Activated B cell treated with CpG ODN at 0.5 μM for 24 hours (primary cell): ENCODE data around the gene COX7A2. TPM values are rescaled to one million over a fixed set of nuclear protein-coding genes. Genes with fewer than 3 reads are reported as not detected.

Experiments
- ATAC-seq: fragments of 200-7000 bp; cut with Tn5 transposase; one replicate; pipeline ENCODE4 v1.10.0; 2021; ENCODE audit warnings: low read depth, mild to moderate bottlenecking, moderate library complexity
- CTCF ChIA-PET: fragments of 350-600 bp; sonication (Branson Sonifier 250); formaldehyde crosslinking; loops from one replicate; lab custom pipeline; 2021; ENCODE audit warnings: antibody characterized with exemption; lab: Charles Lee
- POLR2A ChIA-PET: fragments of 350-600 bp; sonication (Branson Sonifier 250); formaldehyde crosslinking; loops from one replicate; lab custom pipeline; 2021; ENCODE audit warnings: antibody characterized with exemption; lab: Charles Lee
- DNase-seq: peaks from one replicate; pipeline ENCODE4 v3.0.0; 2022
- H3K27ac Mint-ChIP-seq: one replicate; pipeline ENCODE4 v1.8.0; 2020; ENCODE audit warnings: mixed read lengths
- H3K27me3 Mint-ChIP-seq: one replicate; pipeline ENCODE4 v1.8.0; 2021; ENCODE audit warnings: mixed read lengths
- H3K36me3 Mint-ChIP-seq: one replicate; pipeline ENCODE4 v1.8.0; 2021; ENCODE audit warnings: low read depth, mixed read lengths
- H3K4me1 Mint-ChIP-seq: one replicate; pipeline ENCODE4 v1.8.0; 2021; ENCODE audit warnings: mixed read lengths
- H3K4me3 Mint-ChIP-seq: one replicate; pipeline ENCODE4 v1.8.0; 2020; ENCODE audit warnings: mild to moderate bottlenecking, mixed read lengths
- H3K9me3 Mint-ChIP-seq: one replicate; pipeline ENCODE4 v1.8.0; 2020; ENCODE audit warnings: mixed read lengths
- CTCF ChIP-seq: fragments of 200-600 bp; IDR thresholded peaks from one replicate; pipeline ENCODE4 v1.8.0; 2022; ENCODE audit warnings: antibody characterized with exemption, mild to moderate bottlenecking
- intact Hi-C: fragments of 100-400 bp; cut with micrococcal nuclease; formaldehyde crosslinking; loops from one replicate; pipeline ENCODE4 v1.15.1; 2024
- total RNA-seq: library from RNA; stranded (reverse); gene quantifications from 2 replicates; pipeline ENCODE4 v1.2.3, GENCODE V29; 2022

COX7A2 gene
- total RNA-seq, 1 donor from 2014 or later: 259 TPM

- H3K4me1 Mint-ChIP-seq: peaks cover 46% of the 10 kb centered on the region
- H3K27me3 Mint-ChIP-seq: peaks cover 61% of the 10 kb centered on the region
- no peak overlapping the region for H3K27ac Mint-ChIP-seq
- ChIA-PET CTCF (interaction anchor here (0.9 to 10.6 kb wide), 4 partner anchors 8 to 1462 kb away, joined by 3 to 272 read pairs (median 6); no protein-coding TSS in a partner anchor), POLR2A (no interaction called here)
- H3K36me3 Mint-ChIP-seq: no peaks in the 10 kb centered on the region
- no peak for DNase-seq
- no peak for TF ChIP-seq CTCF
- no peak overlapping the region for H3K4me3 Mint-ChIP-seq
- intact Hi-C loops: no loop called here
- no peaks in the 10 kb centered on the region for H3K9me3 Mint-ChIP-seq
- ATAC-seq: no peak
These were observed 40.9 kb downstream of the COX7A2 start for GRCh38 chr6:75202676-75203131.

DNA sequence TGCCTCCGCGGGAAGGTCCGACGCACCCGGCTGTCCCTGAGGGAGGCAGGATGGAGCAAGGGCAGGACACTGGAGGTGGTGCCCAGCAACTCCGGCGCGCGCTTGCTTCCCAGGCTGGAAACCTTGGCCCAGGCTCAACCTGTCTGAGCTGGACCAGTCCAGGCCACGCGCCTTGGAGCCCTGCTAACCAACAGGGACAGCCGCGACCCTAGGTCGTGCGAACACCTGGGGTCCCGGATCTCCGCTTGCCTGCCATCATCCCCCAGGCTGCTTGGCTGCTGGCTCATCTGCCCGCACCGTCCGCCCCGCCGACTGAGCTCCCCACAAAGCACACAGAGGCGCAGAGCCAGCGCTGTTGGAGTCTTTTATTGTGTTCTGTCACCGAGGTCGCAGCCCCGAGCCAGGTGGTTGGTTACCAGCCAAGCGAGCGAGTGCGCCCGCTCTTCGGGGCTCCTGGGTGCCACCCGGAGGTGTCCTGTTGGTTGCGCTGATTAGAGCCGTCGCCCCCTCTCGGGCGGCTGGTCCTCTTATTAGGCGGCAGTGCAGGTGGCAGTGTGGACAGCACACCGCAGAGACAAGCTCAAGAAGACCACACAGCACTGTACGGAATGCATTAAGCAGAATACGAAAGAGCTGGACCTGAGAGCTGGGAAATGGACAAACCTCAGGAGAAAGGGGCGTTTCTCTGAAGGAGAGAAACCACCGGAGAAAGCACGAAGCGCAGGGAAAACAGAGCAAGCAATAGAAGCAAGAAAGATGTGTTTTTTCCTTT is 41.5 kb downstream of the COX7A2 start:
- ATAC-seq (no peak), DNase-seq (no peak)
- peaks cover 58% of the 10 kb centered on the region for H3K27me3 Mint-ChIP-seq
- no peak for TF ChIP-seq CTCF
- ChIA-PET POLR2A (no interaction called here), CTCF (interaction anchor here (0.9 to 10.6 kb wide), 2 partner anchors 9 to 1461 kb away, joined by 3 to 272 read pairs; no protein-coding TSS in a partner anchor)
- intact Hi-C loops: no loop called here
- H3K4me1 Mint-ChIP-seq: peaks cover 40% of the 10 kb centered on the region
- H3K4me3 Mint-ChIP-seq: no peak overlapping the region
- H3K9me3 Mint-ChIP-seq: no peaks in the 10 kb centered on the region
- no peak overlapping the region for H3K27ac Mint-ChIP-seq
- H3K36me3 Mint-ChIP-seq: no peaks in the 10 kb centered on the region

- H3K4me3 Mint-ChIP-seq: no peak overlapping the region
- TF ChIP-seq CTCF: no peak
- intact Hi-C loops: no loop called here
- H3K27ac Mint-ChIP-seq: no peak overlapping the region
- ATAC-seq (no peak), DNase-seq (no peak)
- peaks cover 31% of the 10 kb centered on the region for H3K4me1 Mint-ChIP-seq
- H3K9me3 Mint-ChIP-seq: no peaks in the 10 kb centered on the region
- ChIA-PET CTCF (interaction anchor here (2.4 kb wide), 1 partner anchor 1464 kb away, joined by 5 read pairs; no protein-coding TSS in a partner anchor), POLR2A (no interaction called here)
- no peaks in the 10 kb centered on the region for H3K36me3 Mint-ChIP-seq
- H3K27me3 Mint-ChIP-seq: peaks cover 52% of the 10 kb centered on the region
These were observed 42.6 kb downstream of the COX7A2 start for GRCh38 chr6:75201021-75201420.

DNA sequence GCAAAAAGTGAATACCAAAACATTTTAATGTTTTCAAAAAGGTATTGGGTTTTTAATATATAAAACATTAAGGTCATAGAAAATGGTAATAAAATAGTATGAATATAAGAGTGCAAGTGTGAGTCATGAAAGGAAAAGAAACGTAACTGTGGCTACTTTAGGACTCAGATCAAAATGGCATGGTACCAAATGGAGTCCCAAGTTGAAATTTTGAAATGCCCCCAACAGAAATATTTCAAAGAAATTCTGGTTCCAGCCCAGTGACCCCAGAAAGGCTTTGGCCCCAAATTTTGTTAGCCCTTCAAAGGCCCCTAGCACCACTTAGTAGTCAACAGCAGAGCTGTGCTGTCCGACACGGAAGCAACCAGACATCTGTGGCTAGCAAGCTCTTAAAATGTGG is 43.7 kb downstream of the COX7A2 start:
- intact Hi-C loops: no loop called here
- ChIA-PET CTCF (interaction anchor here (2.4 kb wide), 1 partner anchor 1463 kb away, joined by 5 read pairs; no protein-coding TSS in a partner anchor), POLR2A (no interaction called here)
- Mint-ChIP-seq H3K36me3 (no peaks in the 10 kb centered on the region), H3K4me3 (no peak overlapping the region), H3K27me3 (peaks cover 42% of the 10 kb centered on the region), H3K4me1 (peaks cover 20% of the 10 kb centered on the region), H3K27ac (no peak overlapping the region), H3K9me3 (no peaks in the 10 kb centered on the region)
- no peak for ATAC-seq
- TF ChIP-seq CTCF: no peak
- no peak for DNase-seq

DNA sequence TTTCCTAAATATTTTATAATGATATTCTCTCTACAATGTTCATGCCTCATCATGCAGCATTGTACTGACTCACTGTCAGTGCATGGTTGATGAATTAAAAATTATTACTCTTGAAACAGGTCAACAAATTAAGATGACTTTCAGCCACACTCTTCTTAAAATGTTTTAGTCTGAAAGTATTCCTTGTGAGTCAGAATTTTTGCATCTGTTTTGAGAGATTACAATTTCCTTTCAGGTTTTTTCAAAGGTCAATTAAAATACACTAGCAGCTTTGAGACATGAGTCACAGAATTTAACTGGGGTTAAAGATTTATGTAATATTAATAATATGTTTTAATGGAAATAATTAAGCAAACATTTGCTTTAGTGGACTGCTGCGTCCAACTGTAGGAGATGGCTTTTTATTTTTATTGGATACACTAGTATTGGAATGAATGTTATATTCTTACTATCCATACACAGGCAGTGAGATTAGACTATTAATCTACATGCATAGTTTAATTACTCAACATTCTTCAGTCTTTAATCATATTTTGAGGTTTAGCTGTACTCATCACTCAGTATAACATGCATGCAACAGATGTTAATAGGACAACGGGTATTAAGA is 47.4 kb downstream of the COX7A2 start:
- H3K9me3 Mint-ChIP-seq: no peaks in the 10 kb centered on the region
- H3K27me3 Mint-ChIP-seq: peaks cover 14% of the 10 kb centered on the region
- H3K36me3 Mint-ChIP-seq: no peaks in the 10 kb centered on the region
- DNase-seq (no peak), ATAC-seq (no peak)
- POLR2A ChIA-PET: no interaction called here
- intact Hi-C loops: no loop called here
- CTCF ChIA-PET: no interaction called here
- H3K27ac Mint-ChIP-seq: no peak overlapping the region
- no peaks in the 10 kb centered on the region for H3K4me1 Mint-ChIP-seq
- no peak overlapping the region for H3K4me3 Mint-ChIP-seq
- no peak for TF ChIP-seq CTCF
